ENCODE measurements around the gene CRACR2A. TPM values are rescaled to one million over a fixed set of nuclear protein-coding genes. Genes with fewer than 3 reads are reported as not detected.

CRACR2A gene
- total and polyA plus RNA-seq, 7 experiments from 2014 or later, result 8.2 to 40.3 (median 31.4) TPM

DNA sequence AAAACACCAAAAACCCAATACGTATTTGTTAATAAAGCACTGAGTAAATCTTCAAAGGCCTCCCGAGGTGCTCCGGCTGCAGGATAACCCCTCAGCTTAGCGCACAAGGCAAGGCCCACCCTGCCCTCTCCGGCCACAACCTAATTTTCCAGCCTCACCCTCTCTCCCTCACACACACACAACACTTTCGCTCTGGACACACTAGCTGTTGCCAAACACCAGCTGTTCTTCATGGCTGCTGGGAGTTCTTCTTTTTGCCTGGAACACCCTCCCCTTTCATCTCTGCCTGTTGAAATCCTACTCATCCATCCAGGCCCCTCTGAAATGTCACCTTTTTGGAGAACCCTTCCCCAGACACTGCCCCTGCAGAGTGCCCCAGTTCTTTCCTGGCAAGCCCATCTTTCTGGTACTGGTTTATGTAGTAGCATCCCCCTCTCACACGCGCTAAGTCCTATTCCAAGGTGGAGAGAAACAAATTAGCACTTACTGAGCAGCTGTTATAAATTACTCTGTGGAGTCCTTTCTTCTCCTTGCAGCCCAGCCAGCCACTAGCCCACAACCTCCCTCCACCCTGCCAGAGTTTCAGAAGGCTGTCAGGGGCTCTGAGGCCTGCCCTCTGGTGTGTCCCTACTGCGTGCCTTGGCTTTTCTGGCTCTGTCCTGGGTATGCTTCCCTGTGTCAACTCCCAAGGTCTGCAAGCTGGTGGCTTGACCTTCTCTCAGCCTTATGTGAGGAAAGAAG is 805 bp upstream of the CRACR2A start:
- Histone ChIP-seq H3K27me3 (ENCODE audit: control insufficient read depth in 2 of 2, insufficient read depth in 2 of 2, low read length in 2 of 2) (no peaks in the 10 kb centered on the region), H3K9me3 (ENCODE audit: control insufficient read depth in 2 of 3, low read length in 3 of 3) (no peaks in the 10 kb centered on the region), H3K27ac (ENCODE audit: low read depth, low read length) (peak overlapping the region; percentile 93), H3K4me3 (ENCODE audit: low read length) (peak overlapping the region; percentile 77), H3K4me1 (ENCODE audit: control insufficient read depth in 2 of 2, insufficient read depth in 2 of 2, low read length in 2 of 2) (peaks cover 24 to 28% of the 10 kb centered on the region in 2 donors), H3K36me3 (ENCODE audit: control insufficient read depth in 2 of 3, insufficient read depth in 3 of 3, low read length in 3 of 3) (no peaks in the 10 kb centered on the region)
- H3K4me3 Mint-ChIP-seq, result peak overlapping the region; percentile 89 to 100 (median 94)
- intact Hi-C loops (cut with micrococcal nuclease), result loop anchor here (1.0 to 5.0 kb wide), 18 partner anchors 25 to 956 kb away; partner anchors contain the start of genes AKAP3 (in 1 of the 2), CCND2 (in 1 of the 2), FOXM1 (in 1 of the 2) and NDUFA9 (in 1 of the 2)
- H3K4me1 Mint-ChIP-seq, result peaks cover 42 to 62% (median 53%) of the 10 kb centered on the region in 7 donors
- no peaks in the 10 kb centered on the region for H3K27me3 Mint-ChIP-seq
- no peaks in the 10 kb centered on the region for H3K9me3 Mint-ChIP-seq
- H3K27ac Mint-ChIP-seq, result peak overlapping the region; percentile 93 to 100 (median 97)
- ATAC-seq (no peak), DNase-seq (peak in 1 of 9 donors; percentile 13)
- ChIA-PET POLR2A (interaction anchor here (0.6 to 1.5 kb wide), 7 partner anchors 10 to 523 kb away, joined by 3 to 4 read pairs (median 3); partner anchors contain the start of gene PARP11), CTCF (interaction anchor here (0.8 to 1.1 kb wide), 2 partner anchors 10 to 911 kb away, joined by 3 to 4 read pairs; no protein-coding TSS in a partner anchor)
- peaks cover 3 to 40% (median 6%) of the 10 kb centered on the region in 5 donors for H3K36me3 Mint-ChIP-seq

DNA sequence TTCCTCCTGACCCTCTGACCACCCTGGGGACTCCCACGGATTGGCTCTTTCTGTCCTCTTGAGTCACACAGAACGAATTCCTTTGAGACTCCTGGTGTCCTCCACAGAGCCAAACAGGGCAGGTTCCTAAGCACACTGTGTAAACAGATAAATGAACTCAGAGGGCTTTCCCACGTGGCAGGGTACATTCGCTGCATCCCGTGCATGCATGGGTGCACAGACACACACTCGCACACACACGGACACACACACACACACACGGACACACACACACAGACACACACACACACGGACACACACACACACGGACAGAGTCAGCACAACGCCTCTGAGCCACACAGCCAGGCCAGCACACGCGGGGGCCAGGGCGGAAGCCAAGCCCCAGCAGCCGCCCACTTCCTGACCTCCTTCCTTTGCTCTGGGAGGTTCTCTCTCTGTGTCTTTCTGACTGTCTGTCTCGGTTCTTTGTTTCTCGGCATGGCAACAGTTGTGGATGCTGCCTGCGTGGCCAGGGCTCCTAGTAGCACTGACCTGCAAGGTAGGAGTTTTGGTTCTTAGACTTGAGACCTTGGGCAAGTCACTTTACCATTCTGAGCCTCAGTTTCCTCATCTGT is 706 bp downstream of the CRACR2A start:
- peaks cover 32 to 41% of the 10 kb centered on the region in 2 donors for H3K4me1 ChIP-seq (ENCODE audit: control insufficient read depth in 2 of 2, insufficient read depth in 2 of 2, low read length in 2 of 2)
- H3K27ac ChIP-seq (ENCODE audit: low read depth, low read length), result peak overlapping the region; percentile 93
- H3K4me3 Mint-ChIP-seq, result peak overlapping the region; percentile 89 to 100 (median 94)
- H3K4me1 Mint-ChIP-seq, result peaks cover 46 to 77% (median 63%) of the 10 kb centered on the region in 7 donors
- peak overlapping the region; percentile 93 to 100 (median 97) for H3K27ac Mint-ChIP-seq
- no peaks in the 10 kb centered on the region for H3K9me3 ChIP-seq (ENCODE audit: control insufficient read depth in 2 of 3, low read length in 3 of 3)
- intact Hi-C loops (cut with micrococcal nuclease), result loop anchor here (1.0 to 5.0 kb wide), 17 partner anchors 24 to 955 kb away; partner anchors contain the start of genes AKAP3 (in 1 of the 2), CCND2 (in 1 of the 2), FOXM1 (in 1 of the 2) and ITFG2 (in 1 of the 2)
- DNase-seq, result peak; percentile 29 to 78 (median 72)
- H3K27me3 ChIP-seq (ENCODE audit: control insufficient read depth in 2 of 2, insufficient read depth in 2 of 2, low read length in 2 of 2), result no peaks in the 10 kb centered on the region
- peaks cover 0 to under 1% (median 0%) of the 10 kb centered on the region in 3 experiments for H3K36me3 ChIP-seq (ENCODE audit: control insufficient read depth in 2 of 3, insufficient read depth in 3 of 3, low read length in 3 of 3)
- ATAC-seq, result peak; percentile 77
- peaks cover 2 to 45% (median 5%) of the 10 kb centered on the region in 5 donors for H3K36me3 Mint-ChIP-seq
- CTCF ChIA-PET, result no interaction called here
- H3K4me3 ChIP-seq (ENCODE audit: low read length), result peak overlapping the region; percentile 77
- H3K9me3 Mint-ChIP-seq, result no peaks in the 10 kb centered on the region
- POLR2A ChIA-PET, result interaction anchor here (0.9 to 1.3 kb wide), 4 partner anchors 8 to 524 kb away, joined by 3 to 4 read pairs (median 3); partner anchors contain the start of gene PARP11
- H3K27me3 Mint-ChIP-seq, result no peaks in the 10 kb centered on the region

DNA sequence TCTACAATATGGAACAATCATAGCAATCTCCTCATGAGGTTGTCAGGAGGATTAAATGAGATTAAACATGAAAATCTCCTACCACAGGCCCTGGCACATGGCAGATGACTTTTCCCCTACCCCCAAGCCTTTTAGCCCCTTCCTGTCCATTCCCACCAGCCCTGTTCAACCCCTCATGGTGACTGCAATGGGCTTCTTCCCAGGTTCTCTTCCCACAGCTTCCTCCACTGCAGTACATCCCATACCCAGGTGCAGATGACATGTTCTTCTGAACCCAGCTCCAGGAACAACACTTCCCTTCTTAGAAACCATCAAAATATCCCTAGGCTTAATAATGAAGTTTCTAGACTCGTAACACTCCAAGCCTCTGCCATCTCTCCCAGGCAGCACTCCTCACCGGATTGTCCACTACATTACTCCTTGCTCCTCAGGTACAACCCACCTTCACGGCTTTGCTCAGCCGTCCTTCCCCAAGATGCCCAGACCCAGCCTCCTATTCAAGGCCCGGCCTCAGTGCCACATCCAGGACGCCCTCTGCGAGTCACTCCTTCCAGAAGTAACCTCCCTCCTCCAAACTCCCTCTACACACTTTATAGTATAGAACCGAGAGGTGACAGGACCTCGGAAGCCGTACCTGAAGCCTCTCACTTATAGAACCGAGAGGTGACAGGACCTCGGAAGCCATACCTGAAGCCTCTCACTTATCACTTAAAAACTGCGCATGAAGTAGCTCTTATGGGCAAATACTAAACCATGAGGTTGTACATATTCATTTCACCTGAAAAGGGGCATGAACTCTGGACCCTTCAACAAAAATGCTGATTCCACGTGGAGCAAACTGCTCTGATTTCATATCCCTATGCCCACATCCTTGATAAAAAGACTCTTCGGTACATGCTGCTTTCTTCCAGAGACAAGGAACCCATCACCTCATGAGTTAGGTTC is 1.5 kb downstream of the CRACR2A start:
- POLR2A ChIA-PET, result no interaction called here
- peaks cover 0 to 45% (median 7%) of the 10 kb centered on the region in 5 donors for H3K36me3 Mint-ChIP-seq
- CTCF ChIA-PET, result no interaction called here
- peaks cover 43 to 81% (median 71%) of the 10 kb centered on the region in 7 donors for H3K4me1 Mint-ChIP-seq
- DNase-seq, result no peak
- peak overlapping the region; percentile 93 to 100 (median 97) for H3K27ac Mint-ChIP-seq
- no peaks in the 10 kb centered on the region for H3K9me3 ChIP-seq (ENCODE audit: control insufficient read depth in 2 of 3, low read length in 3 of 3)
- peak overlapping the region; percentile 89 to 100 (median 94) for H3K4me3 Mint-ChIP-seq
- H3K27ac ChIP-seq (ENCODE audit: low read depth, low read length), result peak overlapping the region; percentile 93
- H3K27me3 ChIP-seq (ENCODE audit: control insufficient read depth in 2 of 2, insufficient read depth in 2 of 2, low read length in 2 of 2), result no peaks in the 10 kb centered on the region
- peaks cover 0 to 4% (median 0%) of the 10 kb centered on the region in 11 donors for H3K9me3 Mint-ChIP-seq
- H3K4me1 ChIP-seq (ENCODE audit: control insufficient read depth in 2 of 2, insufficient read depth in 2 of 2, low read length in 2 of 2), result peaks cover 33 to 47% of the 10 kb centered on the region in 2 donors
- no peaks in the 10 kb centered on the region for H3K27me3 Mint-ChIP-seq
- intact Hi-C loops (cut with micrococcal nuclease), result loop anchor here (1.0 to 5.0 kb wide), 17 partner anchors 23 to 954 kb away; partner anchors contain the start of genes AKAP3 (in 1 of the 2), CCND2 (in 1 of the 2), FOXM1 (in 1 of the 2) and ITFG2 (in 1 of the 2)
- no peak for ATAC-seq
- peaks cover 0 to 8% (median 0%) of the 10 kb centered on the region in 3 experiments for H3K36me3 ChIP-seq (ENCODE audit: control insufficient read depth in 2 of 3, insufficient read depth in 3 of 3, low read length in 3 of 3)
- H3K4me3 ChIP-seq (ENCODE audit: low read length), result peak overlapping the region; percentile 77

DNA sequence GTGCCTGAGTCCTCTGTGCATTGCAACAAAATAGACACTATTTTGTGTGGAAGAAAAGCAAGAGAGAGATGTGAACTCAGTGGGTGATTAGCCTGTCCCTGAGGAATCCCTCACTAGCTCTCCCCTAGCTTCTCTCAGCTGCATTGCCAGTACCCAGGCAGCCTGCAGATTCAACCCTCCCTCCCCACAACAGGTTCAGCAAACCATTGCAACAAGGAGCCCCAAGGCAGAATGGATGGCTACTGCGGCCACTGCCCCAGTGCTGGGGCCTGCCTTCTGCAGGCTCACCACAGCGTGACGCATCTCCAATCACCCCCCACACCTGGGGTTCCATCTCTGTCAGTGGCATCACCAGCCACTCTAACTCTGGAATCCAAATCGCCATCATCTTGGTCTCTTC is 2.3 kb downstream of the CRACR2A start:
- H3K4me3 Mint-ChIP-seq, result peak overlapping the region in 5 of 10 donors; percentile 15 to 100 (median 89)
- peak overlapping the region; percentile 93 to 100 (median 97) for H3K27ac Mint-ChIP-seq
- ChIA-PET POLR2A (no interaction called here), CTCF (no interaction called here)
- H3K4me1 Mint-ChIP-seq, result peaks cover 47 to 85% (median 73%) of the 10 kb centered on the region in 7 donors
- peaks cover 0 to 53% (median 12%) of the 10 kb centered on the region in 5 donors for H3K36me3 Mint-ChIP-seq
- Histone ChIP-seq H3K4me1 (ENCODE audit: control insufficient read depth in 2 of 2, insufficient read depth in 2 of 2, low read length in 2 of 2) (peaks cover 33 to 47% of the 10 kb centered on the region in 2 donors), H3K27me3 (ENCODE audit: control insufficient read depth in 2 of 2, insufficient read depth in 2 of 2, low read length in 2 of 2) (no peaks in the 10 kb centered on the region), H3K27ac (ENCODE audit: low read depth, low read length) (peak overlapping the region; percentile 12), H3K4me3 (ENCODE audit: low read length) (no peak overlapping the region), H3K9me3 (ENCODE audit: control insufficient read depth in 2 of 3, low read length in 3 of 3) (no peaks in the 10 kb centered on the region), H3K36me3 (ENCODE audit: control insufficient read depth in 2 of 3, insufficient read depth in 3 of 3, low read length in 3 of 3) (peaks cover 0 to 12% (median 0%) of the 10 kb centered on the region in 3 experiments)
- peaks cover 0 to 5% (median 0%) of the 10 kb centered on the region in 11 donors for H3K9me3 Mint-ChIP-seq
- H3K27me3 Mint-ChIP-seq, result no peaks in the 10 kb centered on the region
- DNase-seq, result no peak
- intact Hi-C loops (cut with micrococcal nuclease), result loop anchor here (5.0 kb wide), 8 partner anchors 43 to 953 kb away; partner anchors contain the start of genes CCND2 (in 1 of the 2), FOXM1 (in 1 of the 2) and RHNO1 (in 1 of the 2)
- no peak for ATAC-seq

DNA sequence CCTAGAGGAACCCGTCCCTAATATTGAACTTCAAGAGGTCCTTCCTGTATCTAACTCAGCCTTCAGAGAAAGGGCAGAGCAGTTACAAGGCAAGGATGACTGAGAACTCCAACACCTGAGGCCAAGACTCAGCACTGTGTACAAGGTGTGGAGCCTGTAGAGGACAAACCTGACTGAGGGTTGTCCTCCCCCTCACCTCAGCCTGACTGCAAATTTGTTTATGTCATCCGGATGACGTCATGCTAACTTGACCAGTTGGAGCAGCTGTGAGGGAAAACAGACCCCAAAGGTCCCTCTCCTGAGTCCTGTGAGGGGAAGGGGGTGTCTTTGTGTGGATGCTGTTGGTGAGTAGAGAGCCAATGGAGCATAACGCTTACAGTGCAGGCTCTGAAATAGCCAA is 4.3 kb downstream of the CRACR2A start:
- Mint-ChIP-seq H3K27ac (peak overlapping the region in 7 of 9 donors; percentile 25 to 75 (median 37)), H3K4me3 (peak overlapping the region in 1 of 10 donors; percentile 22), H3K27me3 (no peaks in the 10 kb centered on the region), H3K4me1 (peaks cover 49 to 83% (median 76%) of the 10 kb centered on the region in 7 donors), H3K36me3 (peaks cover 0 to 64% (median 12%) of the 10 kb centered on the region in 5 donors), H3K9me3 (peaks cover 0 to 5% (median 0%) of the 10 kb centered on the region in 11 donors)
- Histone ChIP-seq H3K4me3 (ENCODE audit: low read length) (no peak overlapping the region), H3K27me3 (ENCODE audit: control insufficient read depth in 2 of 2, insufficient read depth in 2 of 2, low read length in 2 of 2) (no peaks in the 10 kb centered on the region), H3K9me3 (ENCODE audit: control insufficient read depth in 2 of 3, low read length in 3 of 3) (no peaks in the 10 kb centered on the region), H3K36me3 (ENCODE audit: control insufficient read depth in 2 of 3, insufficient read depth in 3 of 3, low read length in 3 of 3) (peaks cover 0 to 12% (median 0%) of the 10 kb centered on the region in 3 experiments), H3K27ac (ENCODE audit: low read depth, low read length) (no peak overlapping the region), H3K4me1 (ENCODE audit: control insufficient read depth in 2 of 2, insufficient read depth in 2 of 2, low read length in 2 of 2) (peaks cover 17 to 43% of the 10 kb centered on the region in 2 donors)
- ChIA-PET POLR2A (no interaction called here), CTCF (interaction anchor here (0.6 kb wide), 1 partner anchor 113 kb away, joined by 3 read pairs; no protein-coding TSS in a partner anchor)
- DNase-seq, result no peak
- intact Hi-C loops (cut with micrococcal nuclease), result no loop called here
- no peak for ATAC-seq
